ENCODE data around the gene ASTN2.

ASTN2 gene

GRCh38 chr9:116605904-116606341 is 808.9 kb downstream of the ASTN2 start:
- H3K4me2 ChIP-seq, result no peak overlapping the region

GRCh38 chr9:116605060-116605459 is 809.8 kb downstream of the ASTN2 start:
- H3K9me3 ChIP-seq (replicated peaks in 1 of 11), result peaks cover under 1 to 2% (median 1%) of the 10 kb centered on the region in 11 experiments; a peak in 13 of 22 replicates
- no peak overlapping the region for H3K4me3 ChIP-seq
- no peaks in the 10 kb centered on the region for H3K4me1 ChIP-seq
- no peak for TF ChIP-seq Cebpa-rat (IDR thresholded peaks at IDR 0.05)
- H3K4me2 ChIP-seq, result no peak overlapping the region
- no peaks in the 10 kb centered on the region for H4K20me1 ChIP-seq
- no peak overlapping the region for H3K27ac ChIP-seq
- no peak overlapping the region for H3K9ac ChIP-seq
- H3K36me3 ChIP-seq, result peaks cover 0 to 2% (median 0%) of the 10 kb centered on the region in 11 experiments; a peak in 3 of 22 replicates
- H3K27me3 ChIP-seq, result no peaks in the 10 kb centered on the region

More at GRCh38 chr9:116605904-116606341, 808.9 kb downstream of the ASTN2 start:
- H3K9ac ChIP-seq, result no peak overlapping the region
- no peak for TF ChIP-seq Cebpa-rat (IDR thresholded peaks at IDR 0.05)
- no peak overlapping the region for H3K4me3 ChIP-seq
- H3K9me3 ChIP-seq (replicated peaks in 1 of 11), result peaks cover 4 to 7% (median 6%) of the 10 kb centered on the region in 11 experiments; a peak in 13 of 22 replicates
- no peaks in the 10 kb centered on the region for H3K4me1 ChIP-seq
- H3K27me3 ChIP-seq, result no peaks in the 10 kb centered on the region
- H3K36me3 ChIP-seq, result peaks cover 0 to 5% (median 0%) of the 10 kb centered on the region in 11 experiments; a peak in 3 of 22 replicates
- no peaks in the 10 kb centered on the region for H4K20me1 ChIP-seq
- H3K27ac ChIP-seq, result no peak overlapping the region

GRCh38 chr9:116604251-116604650 is 810.6 kb downstream of the ASTN2 start:
- H4K20me1 ChIP-seq, result no peaks in the 10 kb centered on the region
- H3K36me3 ChIP-seq, result no peaks in the 10 kb centered on the region; a peak in 1 of 22 replicates
- no peak for TF ChIP-seq Cebpa-rat (IDR thresholded peaks at IDR 0.05)
- no peaks in the 10 kb centered on the region for H3K27me3 ChIP-seq
- H3K27ac ChIP-seq, result no peak overlapping the region
- H3K9me3 ChIP-seq (replicated peaks in 1 of 11), result no peaks in the 10 kb centered on the region
- H3K9ac ChIP-seq, result no peak overlapping the region
- no peak overlapping the region for H3K4me2 ChIP-seq
- no peaks in the 10 kb centered on the region for H3K4me1 ChIP-seq
- H3K4me3 ChIP-seq, result no peak overlapping the region

- no peak overlapping the region for H3K4me2 ChIP-seq
- H4K20me1 ChIP-seq, result no peaks in the 10 kb centered on the region
- TF ChIP-seq Cebpa-rat (IDR thresholded peaks at IDR 0.05), result no peak
- no peaks in the 10 kb centered on the region for H3K36me3 ChIP-seq
- no peak overlapping the region for H3K27ac ChIP-seq
- no peak overlapping the region for H3K4me3 ChIP-seq
- 0 out of 20 replicates have a peak, but pooled peaks cover 0 to 3% (median 0%) of the 10 kb centered on the region in 10 experiments for H3K4me1 ChIP-seq
- H3K9ac ChIP-seq, result no peak overlapping the region
- no peaks in the 10 kb centered on the region for H3K9me3 ChIP-seq (replicated peaks in 1 of 11)
- no peaks in the 10 kb centered on the region for H3K27me3 ChIP-seq
Observed at GRCh38 chr9:116599342-116599884, 815.4 kb downstream of the ASTN2 start.

- Histone ChIP-seq H3K4me3 (no peak overlapping the region), H3K9me3 (replicated peaks in 1 of 11) (no peaks in the 10 kb centered on the region), H3K4me2 (no peak overlapping the region), H3K4me1 (0 out of 20 replicates have a peak, but pooled peaks cover 0 to 3% (median 0%) of the 10 kb centered on the region in 10 experiments), H3K36me3 (no peaks in the 10 kb centered on the region), H4K20me1 (no peaks in the 10 kb centered on the region), H3K27ac (no peak overlapping the region), H3K27me3 (no peaks in the 10 kb centered on the region), H3K9ac (no peak overlapping the region)
- no peak for TF ChIP-seq Cebpa-rat (IDR thresholded peaks at IDR 0.05)
Observed at GRCh38 chr9:116596646-116597045, 818.2 kb downstream of the ASTN2 start.

GRCh38 chr9:116594547-116594946 is 820.3 kb downstream of the ASTN2 start:
- 0 out of 20 replicates have a peak, but pooled peaks cover 0 to 3% (median 0%) of the 10 kb centered on the region in 10 experiments for H3K4me1 ChIP-seq
- TF ChIP-seq Cebpa-rat (IDR thresholded peaks at IDR 0.05), result no peak
- H3K9ac ChIP-seq, result no peak overlapping the region
- no peaks in the 10 kb centered on the region for H3K27me3 ChIP-seq
- H3K9me3 ChIP-seq (replicated peaks in 1 of 11), result peaks cover 9 to 18% (median 16%) of the 10 kb centered on the region in 11 experiments
- no peaks in the 10 kb centered on the region for H4K20me1 ChIP-seq
- H3K4me2 ChIP-seq, result no peak overlapping the region
- no peak overlapping the region for H3K27ac ChIP-seq
- H3K4me3 ChIP-seq, result no peak overlapping the region
- 0 out of 22 replicates have a peak, but pooled peaks cover 0 to 7% (median 0%) of the 10 kb centered on the region in 11 experiments for H3K36me3 ChIP-seq

- H3K4me3 ChIP-seq, result no peak overlapping the region
- no peak overlapping the region for H3K27ac ChIP-seq
- no peak overlapping the region for H3K4me2 ChIP-seq
Observed at GRCh38 chr9:116592970-116593369, 821.9 kb downstream of the ASTN2 start.

GRCh38 chr9:116589392-116590354 is 825.2 kb downstream of the ASTN2 start:
- H3K36me3 ChIP-seq, result peaks cover 0 to 7% (median 0%) of the 10 kb centered on the region in 11 experiments; a peak in 1 of 22 replicates
- H3K4me2 ChIP-seq, result no peak overlapping the region
- H3K9me3 ChIP-seq (replicated peaks in 1 of 11), result peaks cover 24 to 39% (median 34%) of the 10 kb centered on the region in 11 experiments
- no peak overlapping the region for H3K27ac ChIP-seq
- H4K20me1 ChIP-seq, result no peaks in the 10 kb centered on the region
- TF ChIP-seq Cebpa-rat (IDR thresholded peaks at IDR 0.05), result no peak
- H3K9ac ChIP-seq, result no peak overlapping the region
- no peaks in the 10 kb centered on the region for H3K27me3 ChIP-seq
- H3K4me1 ChIP-seq, result 0 out of 20 replicates have a peak, but pooled peaks cover 0 to 3% (median 0%) of the 10 kb centered on the region in 10 experiments
- H3K4me3 ChIP-seq, result no peak overlapping the region

More at GRCh38 chr9:116592970-116593369, 821.9 kb downstream of the ASTN2 start:
- no peak overlapping the region for H3K9ac ChIP-seq
- H4K20me1 ChIP-seq, result no peaks in the 10 kb centered on the region
- TF ChIP-seq Cebpa-rat (IDR thresholded peaks at IDR 0.05), result no peak
- H3K27me3 ChIP-seq, result no peaks in the 10 kb centered on the region
- H3K9me3 ChIP-seq (replicated peaks in 1 of 11), result peaks cover 24 to 33% (median 28%) of the 10 kb centered on the region in 11 experiments
- peaks cover 0 to 7% (median 0%) of the 10 kb centered on the region in 11 experiments; a peak in 1 of 22 replicates for H3K36me3 ChIP-seq
- H3K4me1 ChIP-seq, result 0 out of 20 replicates have a peak, but pooled peaks cover 0 to 3% (median 0%) of the 10 kb centered on the region in 10 experiments

- Histone ChIP-seq H3K36me3 (peaks cover 0 to 7% (median 0%) of the 10 kb centered on the region in 11 experiments; a peak in 1 of 22 replicates), H3K4me2 (no peak overlapping the region), H4K20me1 (no peaks in the 10 kb centered on the region), H3K4me3 (no peak overlapping the region), H3K9me3 (replicated peaks in 1 of 11) (peaks cover 24 to 39% (median 34%) of the 10 kb centered on the region in 11 experiments), H3K27ac (no peak overlapping the region), H3K4me1 (no peaks in the 10 kb centered on the region), H3K9ac (no peak overlapping the region), H3K27me3 (no peaks in the 10 kb centered on the region)
- no peak for TF ChIP-seq Cebpa-rat (IDR thresholded peaks at IDR 0.05)
Observed at GRCh38 chr9:116587919-116588318, 826.9 kb downstream of the ASTN2 start.

Measured in BLaER1 treated with 17β-estradiol and CSF1 and Interleukin-3, amounts not matched to agents 10 nM and 100 nM (cell line).